HAP-1 (cell line): Measurements from ENCODE around the gene PLEKHM3.

Experiments
- DNase-seq, 2 experiments: peaks; one replicate each; pipeline ENCODE4 v3.0.0-alpha.2; 2016 to 2020; ENCODE audit warnings: low spot score in 2 of 2
- H3K27me3 ChIP-seq: fragments of 250-450 bp; sonication (Bioruptor Pico); 2 replicates; pipeline ENCODE4 v1.5.1; 2020; ENCODE audit warnings: low read depth, mild to moderate bottlenecking, moderate library complexity
- H3K36me3 ChIP-seq: fragments of 250-450 bp; sonication (Bioruptor Pico); replicated peaks from 2 replicates; pipeline ENCODE4 v1.5.1; 2020; ENCODE audit warnings: mild to moderate bottlenecking
- H3K4me1 ChIP-seq: fragments of 250-450 bp; sonication (Bioruptor Pico); 2 replicates; pipeline ENCODE4 v1.5.1; 2020; ENCODE audit warnings: mild to moderate bottlenecking
- H3K4me3 ChIP-seq: fragments of 250-450 bp; sonication (Bioruptor Pico); 2 replicates; pipeline ENCODE4 v1.5.1; 2020; ENCODE audit warnings: mild to moderate bottlenecking, moderate library complexity
- H3K9me3 ChIP-seq: fragments of 250-450 bp; sonication (Bioruptor Pico); 2 replicates; pipeline ENCODE4 v1.5.1; 2020; ENCODE audit warnings: mild to moderate bottlenecking, moderate library complexity
- in situ Hi-C: fragments of 300-500 bp; cut with MboI; formaldehyde crosslinking; loops from 3 replicates; pipeline ENCODE4 v1.14.3; 2020; ENCODE audit warnings: low sequenced_read_pairs, inconsistent platforms, mixed read lengths

The PLEKHM3 gene

DNA sequence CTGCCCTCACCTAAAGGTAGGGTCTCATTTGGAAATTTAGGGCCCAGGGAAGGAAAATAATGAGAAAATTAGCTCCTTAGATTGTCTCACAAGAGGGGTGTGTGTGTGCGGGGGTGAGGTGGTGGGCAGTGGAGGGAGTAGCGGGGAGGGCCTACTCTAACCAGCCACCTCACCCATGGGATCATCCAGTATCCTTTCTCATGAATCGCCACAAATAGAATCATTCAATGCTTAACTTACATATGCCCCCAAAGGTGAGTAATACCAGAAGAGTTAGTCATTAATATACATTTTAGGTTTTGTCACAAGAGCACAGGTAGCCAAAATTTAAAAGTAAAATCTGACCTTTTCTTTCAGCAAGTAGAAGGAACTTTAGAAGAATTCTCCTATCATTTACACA, 122.1 kb downstream of the PLEKHM3 start:
- H3K9me3 ChIP-seq: no peaks in the 10 kb centered on the region
- no peaks in the 10 kb centered on the region for H3K27me3 ChIP-seq
- peaks cover 2% of the 10 kb centered on the region for H3K4me1 ChIP-seq
- no peak overlapping the region for H3K4me3 ChIP-seq
- no peaks in the 10 kb centered on the region for H3K36me3 ChIP-seq
- in situ Hi-C loops: no loop called here
- DNase-seq: no peak

DNA sequence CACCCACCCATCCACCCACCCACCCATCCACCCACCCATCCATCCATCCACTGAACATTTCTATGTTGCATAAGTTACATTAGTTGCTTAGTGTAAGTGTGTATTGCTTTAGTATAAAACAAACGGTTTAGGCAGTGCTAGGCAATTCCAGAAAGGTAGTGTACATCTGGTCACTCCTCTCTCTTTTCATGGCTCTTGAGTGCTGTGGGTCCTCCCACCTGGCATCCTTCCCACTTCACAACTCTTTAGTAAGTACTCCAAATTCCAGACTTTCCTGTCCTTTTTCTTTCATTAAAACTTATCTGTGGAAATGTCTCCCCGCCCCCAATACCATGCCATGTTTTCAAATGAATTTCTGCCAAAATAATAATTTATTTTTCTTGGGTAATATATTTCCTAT, 122.5 kb downstream of the PLEKHM3 start:
- H3K9me3 ChIP-seq: no peaks in the 10 kb centered on the region
- in situ Hi-C loops: no loop called here
- H3K36me3 ChIP-seq: no peaks in the 10 kb centered on the region
- H3K4me3 ChIP-seq: no peak overlapping the region
- no peak for DNase-seq
- H3K27me3 ChIP-seq: no peaks in the 10 kb centered on the region
- peaks cover 6% of the 10 kb centered on the region for H3K4me1 ChIP-seq

- DNase-seq: no peak
- Histone ChIP-seq H3K4me3 (no peak overlapping the region), H3K4me1 (peaks cover 16% of the 10 kb centered on the region), H3K27me3 (no peaks in the 10 kb centered on the region), H3K9me3 (no peaks in the 10 kb centered on the region), H3K36me3 (no peaks in the 10 kb centered on the region)
- in situ Hi-C loops: no loop called here
Measured at GRCh38 chr2:207901829-207902228, 123.5 kb downstream of the PLEKHM3 start.

DNA sequence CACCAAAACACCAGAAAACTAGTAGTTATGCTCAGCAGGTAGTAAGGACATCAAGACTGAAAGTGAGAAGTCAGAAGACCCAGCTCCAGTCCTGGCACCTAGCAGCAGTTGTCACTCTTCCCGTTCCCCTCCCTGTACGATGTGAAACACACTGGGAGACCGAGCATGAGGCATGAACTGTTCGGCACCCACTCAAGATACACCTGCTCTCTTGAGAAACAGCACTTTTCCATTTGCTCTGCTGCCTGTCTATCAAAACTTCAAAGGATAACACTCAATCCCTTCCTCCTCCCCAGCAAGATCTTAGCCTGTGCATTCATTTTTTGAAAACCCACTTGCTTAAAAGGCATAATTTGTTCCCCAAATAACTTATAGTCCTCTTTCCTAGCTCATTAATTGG, 123.9 kb downstream of the PLEKHM3 start:
- no peaks in the 10 kb centered on the region for H3K9me3 ChIP-seq
- H3K27me3 ChIP-seq: no peaks in the 10 kb centered on the region
- H3K4me1 ChIP-seq: peaks cover 19% of the 10 kb centered on the region
- in situ Hi-C loops: no loop called here
- no peak for DNase-seq
- no peak overlapping the region for H3K4me3 ChIP-seq
- H3K36me3 ChIP-seq: no peaks in the 10 kb centered on the region

- Histone ChIP-seq H3K36me3 (no peaks in the 10 kb centered on the region), H3K27me3 (no peaks in the 10 kb centered on the region), H3K4me1 (peaks cover 40% of the 10 kb centered on the region), H3K9me3 (no peaks in the 10 kb centered on the region), H3K4me3 (no peak overlapping the region)
- no peak for DNase-seq
- in situ Hi-C loops: no loop called here
Measured at GRCh38 chr2:207898354-207898695, 127.0 kb downstream of the PLEKHM3 start.

DNA sequence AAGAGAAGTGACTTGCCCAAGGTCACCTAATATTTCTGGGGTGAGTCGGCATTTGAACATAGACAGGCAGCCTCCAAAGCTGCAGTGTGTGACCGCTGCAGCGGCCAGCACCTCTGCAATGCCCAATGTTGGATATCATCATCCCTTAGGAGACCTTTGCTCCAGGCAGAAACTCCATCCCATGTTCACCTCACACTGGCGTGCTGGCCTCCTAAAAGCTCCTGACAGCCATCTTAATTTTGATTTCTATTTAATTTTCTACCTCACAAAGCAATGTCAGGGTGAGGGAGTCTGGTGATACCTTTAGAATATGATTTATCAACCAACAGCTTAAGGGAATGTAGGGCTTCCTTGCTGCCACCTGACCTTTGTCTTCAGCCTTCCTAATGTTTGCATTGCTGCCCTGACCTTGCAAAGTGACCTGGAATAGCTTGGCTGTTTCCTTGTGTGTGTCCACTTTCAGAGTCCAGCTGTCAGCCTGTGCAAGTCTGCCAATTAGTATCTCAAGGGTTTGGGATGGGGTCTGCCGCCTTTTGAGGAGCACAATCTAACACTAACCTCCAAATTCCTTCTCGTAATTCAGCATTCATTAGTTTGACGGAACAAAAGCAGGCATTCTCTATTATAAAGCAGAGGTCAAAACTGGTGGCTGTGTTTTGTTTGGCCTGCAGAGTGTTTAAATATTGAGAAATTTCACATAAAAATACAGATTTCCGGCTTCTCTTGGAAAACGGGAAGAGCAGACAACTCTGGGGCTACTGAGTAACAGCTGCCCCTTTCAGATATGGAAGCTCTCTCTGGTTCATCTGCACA, 127.6 kb downstream of the PLEKHM3 start:
- in situ Hi-C loops: no loop called here
- Histone ChIP-seq H3K9me3 (no peaks in the 10 kb centered on the region), H3K27me3 (no peaks in the 10 kb centered on the region), H3K4me1 (peaks cover 43% of the 10 kb centered on the region), H3K4me3 (no peak overlapping the region), H3K36me3 (no peaks in the 10 kb centered on the region)
- DNase-seq: peak; percentile 21 to 39

DNA sequence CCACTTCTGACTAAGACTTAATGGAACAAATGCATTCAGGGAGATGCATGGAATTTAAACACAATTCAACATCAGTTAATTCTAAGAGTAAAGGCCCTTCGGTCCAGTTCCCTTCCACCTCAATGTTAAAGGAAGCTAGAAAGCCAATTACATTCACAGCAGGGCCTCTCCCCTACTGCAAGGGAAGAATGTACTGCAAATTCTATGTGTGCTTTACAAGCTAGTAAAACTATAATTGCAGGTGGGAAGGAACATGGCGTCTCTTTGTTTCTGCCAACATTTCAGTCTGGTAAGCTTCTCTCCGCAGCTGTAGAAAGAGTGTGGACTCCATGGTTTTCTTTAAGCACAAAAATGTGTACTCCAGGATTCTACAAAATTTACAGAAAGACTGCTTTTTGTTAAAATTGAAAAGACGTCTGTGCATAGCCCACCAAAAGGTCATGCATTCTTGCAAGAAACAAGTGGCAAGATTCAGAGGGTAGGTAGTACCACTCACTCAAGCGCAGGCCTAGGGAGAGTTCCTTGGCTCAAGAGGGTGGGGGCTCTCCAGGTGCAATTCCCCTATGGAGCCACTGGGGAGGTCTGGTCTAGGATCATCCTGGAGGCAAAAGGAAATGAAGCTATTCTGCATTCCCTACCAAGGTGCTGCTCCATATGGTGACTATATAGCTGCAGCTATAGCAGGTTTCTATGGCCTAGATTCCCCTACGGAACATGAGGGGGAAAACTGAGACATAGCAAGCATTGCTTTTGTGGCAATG, 128.6 kb downstream of the PLEKHM3 start:
- Histone ChIP-seq H3K4me1 (peaks cover 50% of the 10 kb centered on the region), H3K36me3 (no peaks in the 10 kb centered on the region), H3K9me3 (no peaks in the 10 kb centered on the region), H3K27me3 (no peaks in the 10 kb centered on the region), H3K4me3 (no peak overlapping the region)
- DNase-seq: peak; percentile 63 to 88
- in situ Hi-C loops: no loop called here

GRCh38 chr2:207895274-207895860, 130.0 kb downstream of the PLEKHM3 start:
- no peak for DNase-seq
- no peaks in the 10 kb centered on the region for H3K9me3 ChIP-seq
- H3K27me3 ChIP-seq: no peaks in the 10 kb centered on the region
- no peak overlapping the region for H3K4me3 ChIP-seq
- no peaks in the 10 kb centered on the region for H3K36me3 ChIP-seq
- H3K4me1 ChIP-seq: peaks cover 62% of the 10 kb centered on the region
- in situ Hi-C loops: no loop called here

GRCh38 chr2:207892716-207893402, 132.5 kb downstream of the PLEKHM3 start:
- Histone ChIP-seq H3K4me1 (peaks cover 62% of the 10 kb centered on the region), H3K36me3 (no peaks in the 10 kb centered on the region), H3K27me3 (no peaks in the 10 kb centered on the region)

DNA sequence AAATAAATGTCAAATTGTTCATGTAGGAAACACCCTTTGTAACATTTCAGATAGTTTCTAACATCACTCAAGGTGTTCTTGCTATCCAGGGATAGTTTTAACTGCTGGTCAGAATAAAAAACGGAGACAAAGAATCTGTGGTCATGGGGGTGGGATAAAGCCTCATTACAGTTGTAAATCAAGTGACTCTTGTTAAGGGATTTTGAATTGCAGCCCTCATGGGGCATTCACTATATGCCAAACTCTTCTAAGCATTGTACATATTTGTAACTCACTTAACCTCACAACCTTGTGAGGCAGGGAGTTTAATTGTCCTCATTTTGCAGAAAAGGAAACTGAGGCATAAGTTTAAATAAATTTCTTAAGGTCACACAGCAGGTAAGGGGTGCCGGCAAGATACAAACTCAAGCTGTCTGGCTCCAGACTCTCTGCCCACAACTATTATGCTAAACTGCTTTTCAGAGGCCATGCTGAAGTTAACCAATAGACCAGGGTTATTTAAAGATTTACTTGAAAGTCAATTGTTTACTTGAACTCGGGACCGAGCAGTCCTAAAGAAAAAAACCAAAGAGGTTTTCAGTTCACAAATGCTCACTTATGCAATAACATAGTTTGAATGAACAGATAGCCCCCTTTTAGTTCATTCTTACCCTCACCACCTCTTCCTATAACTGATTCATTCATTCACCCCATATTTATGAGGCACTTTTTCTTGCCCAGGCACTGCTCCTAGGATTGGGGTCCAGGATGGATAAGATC, 134.1 kb downstream of the PLEKHM3 start:
- Histone ChIP-seq H3K4me1 (peaks cover 63% of the 10 kb centered on the region), H3K36me3 (no peaks in the 10 kb centered on the region), H3K9me3 (no peaks in the 10 kb centered on the region), H3K27me3 (no peaks in the 10 kb centered on the region), H3K4me3 (no peak overlapping the region)
- in situ Hi-C loops: no loop called here
- DNase-seq: peak; percentile 32 to 74

More at GRCh38 chr2:207892716-207893402, 132.5 kb downstream of the PLEKHM3 start:
- no peaks in the 10 kb centered on the region for H3K9me3 ChIP-seq
- H3K4me3 ChIP-seq: no peak overlapping the region
- no peak for DNase-seq
- in situ Hi-C loops: no loop called here

DNA sequence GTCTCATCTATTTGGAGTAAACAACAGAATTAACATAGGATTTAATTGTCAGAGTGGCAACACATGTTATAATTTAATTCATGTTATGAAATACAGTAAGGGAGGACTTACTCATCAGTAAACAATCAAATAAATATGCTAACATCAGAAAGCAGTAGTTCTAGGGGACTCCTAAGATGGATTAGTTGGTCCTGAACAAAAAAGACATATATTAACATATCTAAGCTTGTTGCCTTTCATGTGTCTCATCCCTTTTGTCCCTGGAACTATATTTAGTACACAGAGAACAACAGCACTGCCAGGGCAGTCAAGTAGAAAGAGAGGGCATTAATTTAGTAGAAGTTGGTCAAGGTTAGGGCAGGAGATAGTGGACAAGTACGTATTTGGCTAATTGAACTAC, 137.8 kb downstream of the PLEKHM3 start:
- H3K36me3 ChIP-seq: no peaks in the 10 kb centered on the region
- peak; percentile 30 to 85 for DNase-seq
- no peaks in the 10 kb centered on the region for H3K9me3 ChIP-seq
- H3K27me3 ChIP-seq: no peaks in the 10 kb centered on the region
- H3K4me3 ChIP-seq: no peak overlapping the region
- in situ Hi-C loops: no loop called here
- H3K4me1 ChIP-seq: peaks cover 41% of the 10 kb centered on the region

DNA sequence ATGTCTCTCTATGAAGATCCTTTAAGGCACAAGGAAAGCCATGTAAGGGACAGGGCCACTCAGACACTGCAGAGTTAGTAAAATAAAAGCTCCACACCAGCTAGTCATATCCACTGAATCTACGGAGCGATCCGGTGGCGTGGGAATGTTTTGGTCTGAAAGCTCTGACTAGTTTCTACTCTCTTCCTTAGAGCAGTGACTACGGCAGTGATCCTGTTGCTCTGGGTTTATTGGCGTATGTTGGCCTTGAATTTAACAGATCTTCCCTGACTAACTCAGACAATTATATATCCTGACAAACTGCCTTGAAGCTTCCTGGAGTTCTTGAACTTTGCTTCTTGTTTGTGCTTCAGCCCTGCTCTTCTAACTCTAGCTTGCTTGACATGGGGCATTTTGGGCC, 140.3 kb downstream of the PLEKHM3 start:
- Histone ChIP-seq H3K36me3 (no peaks in the 10 kb centered on the region), H3K4me1 (peaks cover 22% of the 10 kb centered on the region), H3K27me3 (no peaks in the 10 kb centered on the region), H3K4me3 (no peak overlapping the region), H3K9me3 (no peaks in the 10 kb centered on the region)
- in situ Hi-C loops: no loop called here
- DNase-seq: no peak

DNA sequence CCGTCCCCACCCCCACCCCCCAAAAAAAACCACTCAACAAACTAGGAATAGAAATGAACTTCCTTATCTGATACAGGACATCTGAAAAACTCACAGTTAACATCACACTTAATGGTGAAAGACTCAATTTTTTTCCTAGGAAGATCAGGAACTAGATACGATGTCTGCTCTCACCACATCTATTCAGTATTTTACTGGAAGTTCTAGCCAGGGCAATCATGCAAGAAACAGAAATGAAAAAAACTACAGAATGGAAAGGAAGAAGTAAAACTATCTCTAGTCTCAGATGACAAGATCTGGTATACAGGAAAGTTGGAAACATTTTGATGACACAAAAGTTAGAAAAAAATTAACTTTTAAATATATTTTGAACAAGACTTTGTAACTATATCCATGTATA, 141.2 kb downstream of the PLEKHM3 start:
- peaks cover 22% of the 10 kb centered on the region for H3K4me1 ChIP-seq
- H3K27me3 ChIP-seq: no peaks in the 10 kb centered on the region
- H3K9me3 ChIP-seq: no peaks in the 10 kb centered on the region
- DNase-seq: no peak
- H3K36me3 ChIP-seq: no peaks in the 10 kb centered on the region
- in situ Hi-C loops: no loop called here
- H3K4me3 ChIP-seq: no peak overlapping the region
